ENCODE data around the gene DEFB112.
A peak's percentile ranks its signal among the peaks of the same experiment; 100 is the strongest.

The DEFB112 gene

GRCh38 chr6:50049829-50050228 is at the start of gene DEFB112:
Gene DEFB112 (minus strand): TSS chr6:50049929. CDS start chr6:50049869, 60 bp downstream.
- no peak for DNase-seq

GRCh38 chr6:50098641-50098993 is 48.9 kb upstream of the DEFB112 start:
- no peak for DNase-seq

GRCh38 chr6:50097966-50098640 is 48.4 kb upstream of the DEFB112 start:
- no peak for DNase-seq

- DNase-seq = no peak
Observed at GRCh38 chr6:50096296-50096695, 46.6 kb upstream of the DEFB112 start.

- no peak for DNase-seq
Observed at GRCh38 chr6:50093938-50094272, 44.2 kb upstream of the DEFB112 start.

GRCh38 chr6:50093116-50093937 is 43.6 kb upstream of the DEFB112 start:
- no peak for DNase-seq

GRCh38 chr6:50091641-50092040 is 41.9 kb upstream of the DEFB112 start:
- no peak for DNase-seq

- DNase-seq = no peak
Observed at GRCh38 chr6:50089911-50090310, 40.2 kb upstream of the DEFB112 start.

- DNase-seq = no peak
Observed at GRCh38 chr6:50087231-50087954, 37.7 kb upstream of the DEFB112 start.

- no peak for DNase-seq
Observed at GRCh38 chr6:50077385-50077784, 27.7 kb upstream of the DEFB112 start.

- no peak for DNase-seq
Observed at GRCh38 chr6:50076431-50076830, 26.7 kb upstream of the DEFB112 start.

- DNase-seq = no peak
Observed at GRCh38 chr6:50071921-50072320, 22.2 kb upstream of the DEFB112 start.

- DNase-seq = no peak
Observed at GRCh38 chr6:50070101-50070500, 20.4 kb upstream of the DEFB112 start.

- peak in 1 of 2 experiments; percentile 4 for DNase-seq
Observed at GRCh38 chr6:50062051-50062450, 12.3 kb upstream of the DEFB112 start.

- DNase-seq = no peak
Observed at GRCh38 chr6:50056242-50056641, 6.5 kb upstream of the DEFB112 start.

- no peak for DNase-seq
Observed at GRCh38 chr6:50047026-50047425, 2.7 kb downstream of the DEFB112 start.

GRCh38 chr6:50030777-50031562 is 18.8 kb downstream of the DEFB112 start:
- DNase-seq = no peak

- no peak for DNase-seq
Observed at GRCh38 chr6:50030350-50030749, 19.4 kb downstream of the DEFB112 start.

- no peak for DNase-seq
Observed at GRCh38 chr6:50025258-50025657, 24.5 kb downstream of the DEFB112 start.

GRCh38 chr6:50021894-50022293 is 27.8 kb downstream of the DEFB112 start, which contains the start of gene DEFB110:
Gene DEFB110 (minus strand): TSS chr6:50021994. CDS start chr6:50021935, 59 bp downstream.
- no peak for DNase-seq

- DNase-seq = no peak
Observed at GRCh38 chr6:50007819-50008218, 41.9 kb downstream of the DEFB112 start.

GRCh38 chr6:50003139-50003538 is 46.6 kb downstream of the DEFB112 start:
- no peak for DNase-seq

- DNase-seq = no peak
Observed at GRCh38 chr6:49995278-49995677, 54.5 kb downstream of the DEFB112 start.

Measured in AML-193 (cell line).